Breast epithelium (tissue), 3 donors: ENCODE measurements around the gene ARMH4.

Source experiments
- CTCF ChIP-seq, 3 donors: fragments of 450-650 bp; IDR thresholded peaks; one replicate each; pipeline ENCODE4 v1.5.1; 2016 to 2017; ENCODE audit warnings: antibody characterized with exemption in 3 of 3, mild to moderate bottlenecking in 3 of 3, moderate library complexity in 3 of 3
- POLR2A ChIP-seq: fragments of 450-650 bp; IDR thresholded peaks from one replicate; pipeline ENCODE4 v1.6.1; 2016; ENCODE audit warnings: antibody characterized with exemption, mild to moderate bottlenecking, moderate library complexity
- POLR2AphosphoS5 ChIP-seq, 3 donors: sonication (generic); formaldehyde crosslinking; IDR thresholded peaks; one replicate each; pipeline ENCODE4 v1.6.1; 2017; ENCODE audit warnings: antibody characterized with exemption in 3 of 3

GRCh38 chr14:58100735-58101368 is 51.2 kb downstream of the ARMH4 start:
- TF ChIP-seq POLR2A (no peak), CTCF (IDR thresholded peaks at IDR 0.05) (no peak), POLR2AphosphoS5 (IDR thresholded peaks at IDR 0.05) (no peak)
